Measurements from ENCODE around the gene RAB22A.

The RAB22A gene

DNA sequence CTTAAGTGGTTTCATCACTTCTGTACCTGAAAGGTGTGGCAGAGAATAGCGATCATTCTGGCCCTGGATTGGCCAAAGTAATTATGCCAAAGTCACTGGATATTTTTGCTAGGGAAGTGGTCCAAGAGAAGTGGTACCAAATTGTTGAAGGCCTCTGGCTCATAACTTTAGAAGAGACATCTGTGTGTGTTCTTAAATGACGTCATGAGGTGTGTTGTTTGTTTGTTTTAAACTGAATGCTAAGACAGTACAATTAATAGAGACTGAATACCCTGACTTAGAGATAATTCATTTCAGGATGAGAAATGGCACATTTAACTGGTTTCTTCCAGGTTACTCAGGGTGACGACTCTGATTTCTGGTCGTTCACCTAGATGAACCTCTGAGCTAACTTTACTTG, 82.8 kb downstream of the RAB22A start:
- H3K27me3 Mint-ChIP-seq (ENCODE audit: low read depth, poor library complexity), result no peaks in the 10 kb centered on the region
- H3K9me3 Mint-ChIP-seq, result peaks cover 9% of the 10 kb centered on the region
- H3K4me1 Mint-ChIP-seq, result peaks cover 33% of the 10 kb centered on the region
- no peak overlapping the region for H3K4me3 Mint-ChIP-seq
- H3K36me3 Mint-ChIP-seq (ENCODE audit: low read depth), result peaks cover 66% of the 10 kb centered on the region
- H3K27ac Mint-ChIP-seq, result no peak overlapping the region
- TF ChIP-seq, protein P1, sequence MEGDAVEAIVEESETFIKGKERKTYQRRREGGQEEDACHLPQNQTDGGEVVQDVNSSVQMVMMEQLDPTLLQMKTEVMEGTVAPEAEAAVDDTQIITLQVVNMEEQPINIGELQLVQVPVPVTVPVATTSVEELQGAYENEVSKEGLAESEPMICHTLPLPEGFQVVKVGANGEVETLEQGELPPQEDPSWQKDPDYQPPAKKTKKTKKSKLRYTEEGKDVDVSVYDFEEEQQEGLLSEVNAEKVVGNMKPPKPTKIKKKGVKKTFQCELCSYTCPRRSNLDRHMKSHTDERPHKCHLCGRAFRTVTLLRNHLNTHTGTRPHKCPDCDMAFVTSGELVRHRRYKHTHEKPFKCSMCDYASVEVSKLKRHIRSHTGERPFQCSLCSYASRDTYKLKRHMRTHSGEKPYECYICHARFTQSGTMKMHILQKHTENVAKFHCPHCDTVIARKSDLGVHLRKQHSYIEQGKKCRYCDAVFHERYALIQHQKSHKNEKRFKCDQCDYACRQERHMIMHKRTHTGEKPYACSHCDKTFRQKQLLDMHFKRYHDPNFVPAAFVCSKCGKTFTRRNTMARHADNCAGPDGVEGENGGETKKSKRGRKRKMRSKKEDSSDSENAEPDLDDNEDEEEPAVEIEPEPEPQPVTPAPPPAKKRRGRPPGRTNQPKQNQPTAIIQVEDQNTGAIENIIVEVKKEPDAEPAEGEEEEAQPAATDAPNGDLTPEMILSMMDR (IDR thresholded peaks at IDR 0.05), result no peak
- no peak for DNase-seq

DNA sequence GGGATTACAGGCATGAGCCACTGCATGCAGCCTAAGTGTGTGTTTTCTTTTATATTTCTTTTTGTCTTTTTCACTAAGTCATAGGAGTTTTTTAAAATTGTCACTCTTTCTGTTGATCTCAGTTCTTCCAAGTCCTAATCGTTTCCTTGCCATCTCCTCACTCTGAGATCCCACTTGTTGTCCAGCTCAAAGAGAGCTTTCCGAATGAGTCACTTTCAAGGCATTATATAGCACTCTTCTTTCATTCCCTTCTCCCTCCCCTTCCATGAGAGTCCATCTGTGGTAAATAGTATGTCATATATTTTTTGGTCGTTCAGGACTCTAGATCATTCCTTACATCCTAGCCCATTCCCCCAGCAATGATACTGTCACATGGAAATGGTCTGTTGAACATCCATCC, 83.8 kb downstream of the RAB22A start:
- Mint-ChIP-seq H3K27ac (peak overlapping the region; percentile 60), H3K27me3 (ENCODE audit: low read depth, poor library complexity) (no peaks in the 10 kb centered on the region), H3K36me3 (ENCODE audit: low read depth) (peaks cover 76% of the 10 kb centered on the region), H3K4me3 (no peak overlapping the region), H3K4me1 (peaks cover 35% of the 10 kb centered on the region), H3K9me3 (peaks cover 4% of the 10 kb centered on the region)
- DNase-seq, result no peak
- TF ChIP-seq, protein P1 (IDR thresholded peaks at IDR 0.05), result no peak

DNA sequence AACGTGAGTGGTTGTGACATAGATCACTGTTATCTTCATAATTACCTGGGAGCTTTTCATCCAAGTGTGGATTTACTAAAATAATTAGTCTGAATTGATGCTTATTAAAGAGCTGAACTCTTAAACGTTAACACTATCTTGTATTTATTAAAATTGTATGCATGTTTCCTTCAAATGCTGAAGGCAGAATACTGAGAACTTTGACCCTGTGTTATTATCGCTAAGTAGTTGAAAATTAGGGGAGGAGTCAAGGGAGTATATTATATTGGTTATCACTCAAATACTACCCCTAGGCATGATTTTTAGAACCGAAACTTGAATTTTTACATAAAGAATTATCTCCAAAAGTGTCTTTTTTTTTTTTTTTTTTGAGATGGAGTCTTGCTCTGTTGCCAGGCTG, 85.3 kb downstream of the RAB22A start:
- H3K27ac Mint-ChIP-seq, result no peak overlapping the region
- H3K4me1 Mint-ChIP-seq, result peaks cover 37% of the 10 kb centered on the region
- TF ChIP-seq, protein P1 (IDR thresholded peaks at IDR 0.05), result no peak
- no peaks in the 10 kb centered on the region for H3K27me3 Mint-ChIP-seq (ENCODE audit: low read depth, poor library complexity)
- DNase-seq, result no peak
- peaks cover 87% of the 10 kb centered on the region for H3K36me3 Mint-ChIP-seq (ENCODE audit: low read depth)
- H3K4me3 Mint-ChIP-seq, result no peak overlapping the region
- peaks cover 8% of the 10 kb centered on the region for H3K9me3 Mint-ChIP-seq

DNA sequence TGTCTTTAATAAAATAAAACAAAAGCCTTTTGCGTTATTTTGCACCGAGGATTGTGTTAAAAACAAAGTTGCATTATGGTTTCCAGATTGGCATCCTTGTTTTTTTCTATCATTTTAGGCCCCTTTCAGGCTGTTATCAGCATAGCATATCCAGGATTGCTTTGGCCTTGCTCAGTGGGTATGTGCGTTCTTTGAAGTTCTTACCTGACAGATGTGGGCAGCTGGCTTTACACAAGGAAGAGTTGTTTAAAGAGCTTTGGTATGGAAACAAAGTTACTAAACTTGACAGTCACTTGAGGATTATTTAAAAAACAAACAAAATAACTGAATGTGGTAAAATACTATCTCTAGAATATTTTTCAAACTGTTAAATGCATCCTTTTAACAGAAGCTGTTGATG, 86.1 kb downstream of the RAB22A start:
- no peak overlapping the region for H3K4me3 Mint-ChIP-seq
- DNase-seq, result no peak
- H3K36me3 Mint-ChIP-seq (ENCODE audit: low read depth), result peaks cover 90% of the 10 kb centered on the region
- peaks cover 29% of the 10 kb centered on the region for H3K4me1 Mint-ChIP-seq
- no peaks in the 10 kb centered on the region for H3K27me3 Mint-ChIP-seq (ENCODE audit: low read depth, poor library complexity)
- peaks cover 8% of the 10 kb centered on the region for H3K9me3 Mint-ChIP-seq
- TF ChIP-seq, protein P1 (IDR thresholded peaks at IDR 0.05), result no peak
- no peak overlapping the region for H3K27ac Mint-ChIP-seq

DNA sequence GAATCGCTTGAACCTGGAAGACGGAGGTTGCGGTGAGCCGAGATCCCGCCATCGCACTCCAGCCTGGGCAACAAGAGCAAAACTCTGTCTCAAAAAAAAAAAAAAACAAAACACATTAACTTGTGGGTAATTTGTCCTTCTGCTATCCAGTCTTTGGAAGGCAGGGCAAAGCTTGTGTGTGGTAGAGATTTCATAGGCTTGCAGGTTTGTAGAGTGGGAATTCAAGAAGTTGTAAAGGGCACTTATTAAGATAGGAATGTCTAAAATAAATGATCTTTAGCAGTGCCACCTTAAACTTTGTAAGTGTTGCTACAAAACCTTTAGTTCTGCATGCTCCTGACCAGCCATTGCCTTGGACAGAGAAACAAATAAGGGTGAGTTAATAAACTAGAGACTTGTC, 87.9 kb downstream of the RAB22A start:
- TF ChIP-seq, protein P1 (IDR thresholded peaks at IDR 0.05), result no peak
- H3K4me1 Mint-ChIP-seq, result peaks cover 12% of the 10 kb centered on the region
- no peak overlapping the region for H3K4me3 Mint-ChIP-seq
- no peaks in the 10 kb centered on the region for H3K27me3 Mint-ChIP-seq (ENCODE audit: low read depth, poor library complexity)
- H3K27ac Mint-ChIP-seq, result no peak overlapping the region
- no peak for DNase-seq
- peaks cover 73% of the 10 kb centered on the region for H3K36me3 Mint-ChIP-seq (ENCODE audit: low read depth)
- H3K9me3 Mint-ChIP-seq, result peaks cover 8% of the 10 kb centered on the region

DNA sequence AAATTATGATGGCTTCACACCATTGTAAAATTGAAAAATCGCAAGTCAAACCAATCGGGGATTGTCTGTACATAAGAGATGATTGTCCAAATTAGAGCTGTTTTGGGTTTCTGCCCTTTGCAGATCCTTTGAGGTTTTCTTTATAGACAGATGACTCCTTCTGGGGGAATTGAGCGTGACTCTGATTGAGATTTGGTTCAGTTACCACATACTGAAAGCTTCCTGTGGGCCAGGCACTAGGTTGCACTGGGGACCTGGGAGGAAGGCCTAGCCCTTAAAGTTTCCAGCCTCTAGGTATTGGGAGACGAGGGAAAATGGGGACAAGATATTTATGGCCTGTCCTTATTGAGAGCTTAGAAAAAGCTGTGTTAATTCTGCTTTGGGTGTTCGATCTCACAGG, 88.7 kb downstream of the RAB22A start:
- Mint-ChIP-seq H3K4me1 (peaks cover 10% of the 10 kb centered on the region), H3K36me3 (ENCODE audit: low read depth) (peaks cover 66% of the 10 kb centered on the region), H3K27ac (peak overlapping the region; percentile 25), H3K27me3 (ENCODE audit: low read depth, poor library complexity) (no peaks in the 10 kb centered on the region), H3K9me3 (peaks cover 8% of the 10 kb centered on the region), H3K4me3 (no peak overlapping the region)
- DNase-seq, result no peak
- TF ChIP-seq, protein P1 (IDR thresholded peaks at IDR 0.05), result no peak
